GM21381 (cell line): ENCODE data around the gene SIGLEC7.

Experiments
- ATAC-seq: cut with Tn5 transposase; IDR thresholded peaks from one replicate; pipeline ENCODE4 v1.9.1; 2021; ENCODE audit warnings: mild to moderate bottlenecking, moderate library complexity; ENCODE audit not compliant: unreplicated experiment

The SIGLEC7 gene

DNA sequence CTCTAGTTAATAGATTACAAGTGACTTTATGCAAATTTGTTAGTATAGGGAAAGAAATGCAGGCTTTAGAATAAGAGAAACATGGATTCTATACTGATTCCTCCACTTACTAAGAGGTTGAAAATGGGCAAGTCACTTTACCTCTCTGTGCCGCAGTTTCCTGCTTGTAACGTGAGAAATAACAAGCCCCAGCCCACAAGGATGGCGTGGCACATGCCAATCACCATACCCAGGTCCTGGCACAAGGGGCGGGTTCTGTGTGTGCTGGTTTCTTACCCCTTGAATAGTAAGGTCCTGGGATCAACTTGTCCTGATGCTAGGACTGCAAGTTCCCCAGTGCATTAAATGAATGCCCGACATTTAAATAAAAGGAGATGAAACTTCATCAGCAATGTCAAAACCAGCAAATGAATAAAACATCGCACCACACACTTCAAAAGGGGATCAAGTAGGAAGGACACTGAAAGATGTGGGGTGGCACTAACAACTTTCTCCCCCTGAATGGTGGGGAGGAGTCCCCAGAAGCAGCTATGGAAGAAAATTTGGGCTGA lies 25.3 kb upstream of the SIGLEC7 start:
- no peak for ATAC-seq

DNA sequence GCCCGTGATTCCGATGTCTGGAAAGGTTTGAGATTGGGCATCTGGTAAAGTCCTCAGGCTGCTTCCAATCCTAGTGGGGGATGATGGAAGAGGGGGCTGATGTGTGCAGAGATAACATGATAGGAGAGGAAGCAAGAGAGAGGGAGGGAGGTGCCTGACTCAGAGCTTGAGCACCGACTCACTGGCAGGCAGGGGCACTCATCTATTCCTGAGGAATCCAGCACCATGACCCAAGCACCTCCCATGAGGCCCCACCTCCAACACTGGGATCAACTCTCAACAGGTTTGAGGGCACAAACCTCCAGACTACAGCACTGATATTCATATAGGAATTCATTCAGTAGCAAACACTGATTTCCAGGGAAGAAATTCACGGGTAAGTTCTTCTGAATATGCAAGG lies 23.0 kb upstream of the SIGLEC7 start:
- no peak for ATAC-seq

DNA sequence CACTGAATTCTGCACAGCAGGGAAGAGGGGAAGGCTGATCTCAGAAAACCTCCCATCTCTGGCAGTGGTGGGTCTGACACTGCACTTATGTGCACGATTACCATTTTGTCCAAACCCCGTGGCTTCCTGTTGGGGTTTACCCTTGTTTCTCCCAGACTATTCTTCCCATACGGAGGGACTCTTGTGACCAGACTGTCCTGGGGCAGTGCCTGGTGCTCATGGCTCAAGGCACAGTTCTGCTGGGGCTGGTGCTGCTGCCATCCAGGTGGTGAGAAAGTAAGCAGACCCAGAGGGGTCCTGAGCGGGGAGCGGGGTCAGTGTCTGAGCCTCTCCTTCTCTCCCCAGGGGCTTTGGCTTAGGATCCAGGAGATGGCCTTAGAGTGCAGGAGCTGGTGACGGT lies 22.5 kb upstream of the SIGLEC7 start:
- no peak for ATAC-seq

DNA sequence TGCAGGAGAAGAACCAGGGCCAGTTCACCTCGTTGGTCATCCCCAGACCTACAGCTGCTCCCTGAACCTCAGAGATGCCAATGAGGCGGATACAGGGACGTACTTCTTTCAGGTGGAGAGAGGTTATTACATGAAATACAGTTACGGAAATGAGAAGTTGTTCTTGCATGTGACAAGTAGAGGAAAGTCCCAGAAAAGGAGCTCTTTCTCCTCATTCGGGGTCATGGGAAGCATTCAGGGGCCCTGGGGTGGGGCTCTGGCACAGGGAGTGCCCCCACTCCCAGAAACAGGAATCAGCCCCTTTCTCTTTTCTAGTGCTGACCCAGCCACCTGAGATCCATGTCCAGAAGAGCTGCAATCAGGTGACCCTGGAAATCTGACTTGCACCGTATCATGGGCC lies 21.9 kb upstream of the SIGLEC7 start:
- ATAC-seq, result no peak

DNA sequence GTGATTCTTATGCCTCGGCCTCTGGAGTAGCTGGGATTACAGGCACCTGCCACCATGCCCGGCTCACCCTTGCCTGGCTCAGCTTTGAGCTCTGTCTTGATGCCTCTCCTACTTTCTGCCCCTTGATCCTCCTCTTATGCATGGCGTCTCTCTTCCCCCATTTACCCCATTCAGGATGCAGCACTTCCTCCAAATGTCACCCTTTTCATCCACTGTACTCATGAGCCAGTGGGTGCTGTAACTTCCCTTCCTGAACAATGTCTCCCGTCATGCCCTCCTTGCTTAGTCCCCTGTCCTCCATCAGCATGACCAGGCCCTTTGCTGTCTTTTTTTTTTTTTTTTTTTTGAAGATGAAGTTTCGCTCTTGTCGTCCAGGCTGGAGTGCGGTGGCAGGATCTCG lies 20.8 kb upstream of the SIGLEC7 start:
- ATAC-seq, result no peak

DNA sequence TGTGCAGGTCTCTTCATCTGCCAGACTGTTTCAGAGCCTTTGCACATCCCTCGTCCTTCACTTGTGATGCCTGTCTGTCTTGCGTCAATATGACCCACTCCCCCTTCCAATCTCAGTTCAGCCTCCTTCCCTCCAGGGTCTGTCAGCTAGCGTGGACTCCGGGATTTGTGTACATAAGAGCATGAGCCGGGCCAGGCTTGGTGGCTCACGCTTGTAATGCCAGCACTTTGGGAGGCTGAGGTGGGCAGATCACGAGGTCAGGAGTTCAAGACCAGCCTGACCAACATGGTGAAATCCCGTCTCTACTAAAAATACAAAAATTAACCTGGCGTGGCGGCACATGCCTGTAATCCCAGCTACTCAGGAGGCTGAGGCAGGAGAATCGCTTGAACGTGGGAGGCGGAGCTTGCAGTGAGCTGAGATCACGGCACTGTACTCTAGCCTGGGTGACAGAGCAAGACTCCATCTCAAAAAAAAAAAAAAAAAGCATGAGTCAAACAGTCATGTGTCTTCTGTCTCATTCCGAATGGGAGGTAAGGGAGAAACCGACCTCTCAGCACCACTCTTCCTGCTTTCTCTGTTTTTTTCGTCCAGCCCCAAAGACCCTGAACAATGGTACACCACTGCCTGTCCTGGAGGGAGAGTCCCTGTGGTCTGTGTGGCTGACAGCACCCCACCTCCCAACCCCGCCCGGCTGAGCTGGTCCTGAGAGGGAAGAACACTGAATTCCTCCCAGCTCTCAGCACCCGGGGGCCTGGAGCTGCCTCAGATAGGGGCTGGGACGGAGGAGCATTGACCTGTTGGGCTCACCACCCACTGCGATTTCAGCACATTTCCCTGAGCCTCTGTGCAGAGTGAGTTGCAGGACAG lies 19.8 kb upstream of the SIGLEC7 start:
- no peak for ATAC-seq

DNA sequence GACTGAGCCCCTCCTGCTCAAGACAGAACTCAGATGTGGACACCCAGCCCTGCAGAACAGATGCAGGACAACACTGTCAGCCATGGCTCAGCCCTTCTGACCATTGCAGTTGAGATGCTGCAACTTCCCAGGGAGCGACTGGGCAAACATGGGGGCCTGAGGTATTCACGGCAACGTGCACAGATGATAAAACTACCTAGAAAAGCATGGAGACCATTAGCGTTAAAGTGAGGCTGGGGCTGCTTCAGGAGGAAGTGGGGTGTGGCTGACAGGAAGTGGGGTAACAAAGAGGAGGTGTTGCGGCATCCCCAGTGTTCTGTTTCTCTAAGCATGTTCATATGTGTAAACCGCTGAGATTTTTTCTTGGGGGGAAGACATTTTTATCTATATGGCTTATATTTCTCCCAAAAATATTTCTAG lies 18.7 kb upstream of the SIGLEC7 start:
- no peak for ATAC-seq

DNA sequence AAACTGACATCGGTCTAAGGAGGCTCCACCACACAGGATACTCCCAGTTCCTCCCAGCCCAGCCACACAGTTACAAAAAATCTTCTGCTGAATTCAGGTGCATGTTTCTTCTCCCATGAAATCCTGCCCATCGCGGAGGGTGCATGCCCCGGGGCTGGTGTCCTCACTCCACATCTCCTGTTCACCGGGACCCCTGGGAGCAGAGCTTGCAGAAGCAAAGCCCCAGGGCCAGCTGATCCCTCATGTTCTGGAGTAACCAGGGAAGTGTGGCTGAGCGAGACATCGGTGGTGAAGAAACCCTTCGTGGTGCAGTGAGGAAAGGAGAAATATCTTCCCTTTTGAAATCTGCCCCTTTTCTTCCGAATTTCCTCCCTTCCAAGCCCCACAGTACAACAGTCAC lies 18.3 kb upstream of the SIGLEC7 start:
- ATAC-seq, result no peak

DNA sequence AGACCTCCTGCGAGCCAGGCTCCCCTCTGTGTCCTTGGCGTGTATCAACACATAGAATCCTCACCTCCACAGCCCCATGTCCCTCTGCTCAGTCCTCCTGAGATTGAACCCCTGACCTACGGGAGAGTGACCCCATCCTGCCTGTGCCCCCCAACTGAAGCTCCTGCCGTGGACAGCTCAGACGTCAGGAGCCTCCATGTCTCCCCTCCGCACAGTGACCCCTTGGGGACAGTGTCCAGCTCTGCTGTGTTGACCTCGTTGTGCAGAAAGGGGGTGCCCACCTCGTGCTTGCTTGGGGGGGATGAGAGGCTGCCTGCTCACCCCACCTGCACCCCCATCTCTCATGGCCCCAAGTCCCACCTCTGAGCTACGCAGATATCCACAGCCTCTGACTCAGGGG lies 17.9 kb upstream of the SIGLEC7 start:
- ATAC-seq, result no peak

DNA sequence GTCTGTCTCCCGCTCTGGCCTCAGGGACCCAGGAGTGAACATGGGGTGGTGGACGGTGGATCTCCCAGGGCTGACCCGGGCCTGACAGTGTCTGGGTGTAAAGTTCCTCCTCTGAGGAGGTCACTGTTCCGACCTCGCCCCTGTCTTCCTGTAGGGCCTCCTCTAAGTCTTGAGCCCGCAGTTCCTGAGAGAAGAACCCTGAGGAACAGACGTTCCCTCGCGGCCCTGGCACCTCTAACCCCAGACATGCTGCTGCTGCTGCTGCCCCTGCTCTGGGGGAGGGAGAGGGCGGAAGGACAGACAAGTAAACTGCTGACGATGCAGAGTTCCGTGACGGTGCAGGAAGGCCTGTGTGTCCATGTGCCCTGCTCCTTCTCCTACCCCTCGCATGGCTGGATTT lies 17.4 kb upstream of the SIGLEC7 start, which contains the start of gene SIGLEC9:
TSS of gene SIGLEC9 (plus strand) at position 178 of the 400 bp plus-strand sequence. CDS start at position 247, 69 bp downstream.
- no peak for ATAC-seq

DNA sequence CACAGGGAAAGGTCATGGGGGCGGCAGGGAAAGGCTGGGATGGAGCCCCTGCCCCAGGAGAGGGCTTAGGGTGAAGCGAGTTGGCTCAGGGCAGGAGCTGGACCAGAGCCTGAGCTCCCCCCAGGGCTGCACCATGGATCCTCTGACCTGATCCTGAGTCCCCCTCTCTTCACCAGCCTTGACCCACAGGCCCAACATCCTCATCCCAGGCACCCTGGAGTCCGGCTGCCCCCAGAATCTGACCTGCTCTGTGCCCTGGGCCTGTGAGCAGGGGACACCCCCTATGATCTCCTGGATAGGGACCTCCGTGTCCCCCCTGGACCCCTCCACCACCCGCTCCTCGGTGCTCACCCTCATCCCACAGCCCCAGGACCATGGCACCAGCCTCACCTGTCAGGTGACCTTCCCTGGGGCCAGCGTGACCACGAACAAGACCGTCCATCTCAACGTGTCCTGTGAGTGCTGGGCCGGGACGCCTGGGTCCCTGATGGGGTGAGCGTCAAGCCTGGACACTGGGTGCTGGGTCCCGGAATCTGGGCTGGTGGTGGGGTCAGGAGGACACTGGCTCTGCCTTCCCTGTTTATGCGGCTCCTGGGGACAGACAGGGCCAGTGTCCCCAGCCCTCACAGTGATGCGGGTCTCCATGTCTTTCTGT lies 16.6 kb upstream of the SIGLEC7 start:
- no peak for ATAC-seq

DNA sequence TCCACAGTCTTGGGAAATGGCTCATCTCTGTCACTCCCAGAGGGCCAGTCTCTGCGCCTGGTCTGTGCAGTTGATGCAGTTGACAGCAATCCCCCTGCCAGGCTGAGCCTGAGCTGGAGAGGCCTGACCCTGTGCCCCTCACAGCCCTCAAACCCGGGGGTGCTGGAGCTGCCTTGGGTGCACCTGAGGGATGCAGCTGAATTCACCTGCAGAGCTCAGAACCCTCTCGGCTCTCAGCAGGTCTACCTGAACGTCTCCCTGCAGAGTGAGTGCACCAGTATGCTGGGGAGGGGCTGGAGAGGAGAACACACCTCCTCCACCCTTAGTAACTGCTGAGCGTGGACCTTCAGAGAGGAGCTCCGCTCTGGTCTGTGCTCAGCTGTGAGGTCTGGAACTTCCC lies 15.1 kb upstream of the SIGLEC7 start:
- no peak for ATAC-seq

DNA sequence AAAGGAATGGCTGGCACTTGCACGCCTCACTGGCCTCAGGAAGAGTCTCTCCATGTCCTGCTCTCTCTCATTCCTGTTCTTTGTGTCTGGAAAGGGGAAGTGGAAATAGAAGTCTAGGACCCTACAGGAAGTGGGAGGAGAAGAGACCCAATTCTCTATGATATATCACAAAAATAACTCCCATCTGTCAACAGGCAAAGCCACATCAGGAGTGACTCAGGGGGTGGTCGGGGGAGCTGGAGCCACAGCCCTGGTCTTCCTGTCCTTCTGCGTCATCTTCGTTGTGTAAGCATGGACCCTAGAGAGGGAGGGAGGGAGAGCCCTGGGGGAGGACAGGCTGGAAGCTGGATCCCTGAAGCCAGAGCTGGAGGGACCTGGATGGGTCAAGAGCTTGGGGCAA lies 14.3 kb upstream of the SIGLEC7 start:
- no peak for ATAC-seq

DNA sequence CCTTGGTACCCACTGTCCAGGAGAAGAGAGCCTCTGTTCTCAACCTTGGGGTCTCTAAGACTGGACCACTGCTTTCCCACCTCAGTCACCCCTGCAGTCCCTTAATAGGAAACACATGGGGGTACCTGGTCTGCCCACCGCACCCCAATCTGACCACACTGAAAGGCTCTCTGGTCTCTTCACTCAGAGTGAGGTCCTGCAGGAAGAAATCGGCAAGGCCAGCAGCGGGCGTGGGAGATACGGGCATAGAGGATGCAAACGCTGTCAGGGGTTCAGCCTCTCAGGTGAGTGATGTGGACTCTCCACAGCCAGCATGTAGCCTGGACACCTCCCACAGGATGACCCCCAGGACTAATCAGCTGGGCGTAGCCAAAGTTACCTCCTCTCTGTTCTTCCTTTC lies 13.9 kb upstream of the SIGLEC7 start:
- no peak for ATAC-seq

DNA sequence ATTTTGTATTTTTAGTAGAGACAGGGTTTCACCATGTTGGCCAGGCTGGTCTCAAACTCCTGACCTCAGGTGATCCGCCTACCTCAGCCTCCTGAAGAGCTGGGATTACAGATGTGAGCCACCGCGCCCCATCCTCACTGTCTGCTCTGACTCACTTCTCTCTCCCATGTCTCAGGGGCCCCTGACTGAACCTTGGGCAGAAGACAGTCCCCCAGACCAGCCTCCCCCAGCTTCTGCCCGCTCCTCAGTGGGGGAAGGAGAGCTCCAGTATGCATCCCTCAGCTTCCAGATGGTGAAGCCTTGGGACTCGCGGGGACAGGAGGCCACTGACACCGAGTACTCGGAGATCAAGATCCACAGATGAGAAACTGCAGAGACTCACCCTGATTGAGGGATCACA lies 12.4 kb upstream of the SIGLEC7 start:
- no peak for ATAC-seq

DNA sequence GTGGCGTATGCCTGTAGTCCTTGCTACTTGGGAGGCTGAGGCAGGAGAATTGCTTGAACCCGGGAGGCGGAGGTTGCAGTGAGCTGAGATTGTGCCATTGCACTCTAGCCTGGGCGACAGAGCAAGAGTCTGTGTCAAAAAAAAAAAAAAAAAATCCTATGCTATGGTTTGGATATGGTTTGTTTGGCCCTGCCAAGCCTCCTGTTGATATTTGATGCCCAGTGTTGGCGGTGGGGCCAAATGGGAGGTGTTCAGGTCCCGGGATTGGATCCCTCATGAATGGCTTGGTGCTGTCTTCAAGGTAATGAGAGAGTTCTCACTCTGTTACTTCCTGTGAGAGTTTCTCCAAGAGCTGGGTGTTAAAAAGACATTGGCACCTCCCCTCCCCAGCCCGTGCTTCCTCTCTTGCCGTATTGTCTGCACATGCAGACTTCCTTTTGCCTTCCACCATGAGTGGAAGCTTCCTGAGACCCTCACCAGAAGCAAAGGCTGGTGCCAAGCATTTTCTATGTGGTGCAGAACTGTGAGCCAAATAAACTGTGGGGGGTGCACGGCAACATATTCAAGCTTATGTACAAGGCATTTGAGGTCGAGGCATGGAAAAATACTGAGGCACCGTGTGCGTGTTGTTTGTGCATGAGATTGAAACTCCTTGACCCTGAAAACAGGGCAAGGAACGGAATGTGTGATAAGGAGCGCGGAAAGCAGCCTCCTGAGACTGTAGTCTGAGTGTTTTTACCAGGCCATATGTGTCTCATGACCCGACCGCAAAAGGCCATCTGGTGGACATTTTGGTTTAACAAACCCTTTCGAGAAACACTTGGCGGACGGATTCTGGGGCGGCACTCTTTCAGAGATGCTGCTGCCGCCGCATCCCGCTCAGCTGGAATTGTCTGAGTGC lies 10.1 kb upstream of the SIGLEC7 start:
- no peak for ATAC-seq

DNA sequence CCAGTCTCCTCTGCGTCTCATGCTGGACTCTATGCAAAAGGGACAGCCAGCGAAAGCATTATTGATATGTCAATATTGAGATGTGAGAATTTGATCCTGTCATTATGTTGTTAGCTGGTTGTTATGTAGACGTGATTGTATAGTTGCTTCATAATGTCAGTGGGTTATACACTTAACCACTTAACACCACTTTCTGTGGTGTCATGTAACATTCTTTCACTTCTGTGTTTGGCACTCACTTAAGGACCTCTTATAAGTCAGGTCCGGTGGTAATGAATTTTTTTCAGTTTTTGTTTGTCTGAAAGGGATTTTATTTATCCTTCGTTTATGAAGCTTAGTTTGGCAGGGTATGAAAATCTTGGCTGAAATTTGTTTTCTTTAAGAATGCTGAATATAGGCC lies 7.1 kb upstream of the SIGLEC7 start:
- ATAC-seq, result no peak

DNA sequence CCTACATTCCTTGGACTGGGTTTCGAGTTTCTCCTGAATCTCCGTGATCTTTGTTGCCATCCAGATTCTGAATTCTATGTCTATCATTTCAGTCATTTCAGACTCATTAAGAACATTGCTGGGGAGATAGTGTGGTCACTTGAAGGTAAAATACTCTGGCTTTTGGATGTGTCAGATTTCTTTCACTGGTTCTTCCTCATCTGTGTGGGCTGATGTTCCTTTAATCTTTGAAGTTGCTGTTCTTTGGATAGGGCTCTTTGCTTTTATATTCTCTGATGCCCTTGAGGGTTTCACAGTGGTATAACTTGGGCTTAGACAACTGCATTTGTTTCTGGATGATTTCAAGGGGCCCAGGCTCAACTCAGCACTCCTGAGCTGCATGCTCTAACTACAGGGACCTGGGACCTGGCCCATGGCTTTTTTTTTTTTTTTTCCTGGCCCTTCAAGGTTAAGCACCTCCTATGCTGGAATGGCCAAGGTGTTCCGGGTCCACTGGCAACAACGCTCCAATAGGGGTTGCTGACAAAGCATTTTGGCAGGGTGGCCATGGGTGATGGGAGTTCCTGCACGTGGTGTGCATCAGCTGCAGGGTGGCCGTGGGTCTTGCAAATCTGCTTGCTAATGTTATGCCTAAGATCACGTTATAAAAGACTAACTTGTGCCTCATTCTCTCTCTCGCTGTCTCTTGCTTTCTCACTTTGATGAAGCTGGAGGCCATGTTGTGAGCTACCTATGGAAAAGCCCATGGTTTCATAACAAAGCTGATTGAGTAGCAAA lies 5.9 kb upstream of the SIGLEC7 start:
- ATAC-seq, result no peak

DNA sequence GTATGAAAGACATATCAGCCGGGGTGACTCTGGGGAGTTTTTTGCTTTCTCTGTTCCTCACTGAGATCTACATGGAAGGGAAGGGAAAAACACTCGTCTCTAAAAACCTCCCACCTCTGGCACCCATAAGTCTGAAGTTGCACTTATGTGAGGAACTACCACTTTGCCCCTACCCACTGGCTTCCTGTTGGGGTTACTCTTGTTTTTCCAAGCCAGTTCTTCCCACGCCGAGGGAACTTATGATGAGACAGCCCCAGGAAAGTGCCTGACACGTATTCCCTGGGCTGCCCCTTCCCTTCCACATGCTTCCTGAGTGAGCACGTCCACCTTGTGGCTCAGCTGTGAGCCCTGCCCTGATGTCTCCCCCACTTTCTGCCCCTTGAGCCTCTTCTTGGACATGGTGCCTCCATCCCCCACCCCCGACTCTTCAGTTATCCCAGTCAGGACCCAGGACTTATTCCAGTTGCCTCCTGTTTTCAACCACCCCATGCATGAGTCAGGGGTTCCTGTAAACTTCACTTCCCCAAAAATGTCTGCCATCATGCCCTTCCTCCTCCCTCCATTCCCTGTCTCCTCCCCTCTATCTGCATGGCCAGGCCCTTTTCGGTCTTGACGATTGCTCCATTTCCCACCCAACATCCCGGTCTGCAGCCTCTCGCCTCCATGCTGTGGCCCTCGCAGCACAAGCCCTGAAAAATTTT lies 5.1 kb upstream of the SIGLEC7 start:
- no peak for ATAC-seq
